ENCODE results near the gene FNIP1. TPM values are rescaled to one million over a fixed set of nuclear protein-coding genes. Genes with fewer than 3 reads are reported as not detected.
"Not testable (repeated sequence)": the region's sequence is repeated elsewhere in the genome, so short reads cannot be mapped to it uniquely, and the experiment has no call there.

Gene FNIP1
- total RNA-seq, 2 experiments from 2014 or later: 14.0 to 15.9 TPM

GRCh38 chr5:131709043-131709442 is 87.8 kb downstream of the FNIP1 start:
- Mint-ChIP-seq H3K4me3 (no peak overlapping the region), H3K4me1 (ENCODE audit: low read depth) (peaks cover 3% of the 10 kb centered on the region), H3K36me3 (peaks cover 18% of the 10 kb centered on the region), H3K27me3 (no peaks in the 10 kb centered on the region), H3K27ac (no peak overlapping the region), H3K9me3 (no peaks in the 10 kb centered on the region)
- intact Hi-C loops (cut with micrococcal nuclease): no loop called here
- ChIA-PET CTCF (interaction anchor here (0.8 to 3.7 kb wide), 2 partner anchors 120 to 354 kb away, joined by 3 to 12 read pairs; no protein-coding TSS in a partner anchor), POLR2A (no interaction called here)
- no peak for DNase-seq

- no peaks in the 10 kb centered on the region for H3K27me3 Mint-ChIP-seq
- no peak for DNase-seq
- no peaks in the 10 kb centered on the region for H3K9me3 Mint-ChIP-seq
- intact Hi-C loops (cut with micrococcal nuclease): no loop called here
- peaks cover 3% of the 10 kb centered on the region for H3K4me1 Mint-ChIP-seq (ENCODE audit: low read depth)
- peaks cover 33% of the 10 kb centered on the region for H3K36me3 Mint-ChIP-seq
- no peak overlapping the region for H3K4me3 Mint-ChIP-seq
- POLR2A ChIA-PET: no interaction called here
- no peak overlapping the region for H3K27ac Mint-ChIP-seq
- CTCF ChIA-PET: interaction anchor here (1.3 kb wide), 1 partner anchor 117 kb away, joined by 3 read pairs; no protein-coding TSS in a partner anchor
Observed at GRCh38 chr5:131706281-131706680, 90.5 kb downstream of the FNIP1 start.

- no peak overlapping the region for H3K27ac Mint-ChIP-seq
Observed at GRCh38 chr5:131694926-131695325, 101.9 kb downstream of the FNIP1 start.

GRCh38 chr5:131693894-131694293 is 102.9 kb downstream of the FNIP1 start:
- POLR2A ChIA-PET: no interaction called here
- Mint-ChIP-seq H3K27ac (no peak overlapping the region), H3K9me3 (peaks cover 9% of the 10 kb centered on the region), H3K4me1 (ENCODE audit: low read depth) (no peaks in the 10 kb centered on the region), H3K27me3 (no peaks in the 10 kb centered on the region), H3K36me3 (peaks cover 50% of the 10 kb centered on the region), H3K4me3 (no peak overlapping the region)
- intact Hi-C loops (cut with micrococcal nuclease): no loop called here
- DNase-seq: no peak
- CTCF ChIA-PET: interaction anchor here (1.1 kb wide), 1 partner anchor 104 kb away, joined by 3 read pairs; no protein-coding TSS in a partner anchor

More at GRCh38 chr5:131694926-131695325, 101.9 kb downstream of the FNIP1 start:
- Mint-ChIP-seq H3K36me3 (peaks cover 43% of the 10 kb centered on the region), H3K4me3 (no peak overlapping the region), H3K9me3 (peaks cover 9% of the 10 kb centered on the region), H3K27me3 (no peaks in the 10 kb centered on the region), H3K4me1 (ENCODE audit: low read depth) (no peaks in the 10 kb centered on the region)
- DNase-seq: no peak
- ChIA-PET POLR2A (no interaction called here), CTCF (interaction anchor here (1.1 to 1.9 kb wide), 2 partner anchors 105 to 313 kb away, joined by 3 read pairs; no protein-coding TSS in a partner anchor)
- intact Hi-C loops (cut with micrococcal nuclease): no loop called here

GRCh38 chr5:131685516-131686171 is 111.2 kb downstream of the FNIP1 start:
- CTCF ChIA-PET: no interaction called here
- Mint-ChIP-seq H3K9me3 (peaks cover 5% of the 10 kb centered on the region), H3K4me3 (no peak overlapping the region), H3K27ac (no peak overlapping the region), H3K36me3 (peaks cover 26% of the 10 kb centered on the region), H3K4me1 (ENCODE audit: low read depth) (no peaks in the 10 kb centered on the region), H3K27me3 (no peaks in the 10 kb centered on the region)
- POLR2A ChIA-PET: no interaction called here
- DNase-seq: no peak
- intact Hi-C loops (cut with micrococcal nuclease): no loop called here

GRCh38 chr5:131684595-131684994 is 112.2 kb downstream of the FNIP1 start:
- CTCF ChIA-PET: no interaction called here

GRCh38 chr5:131684051-131684450 is 112.8 kb downstream of the FNIP1 start:
- Mint-ChIP-seq H3K27ac (no peak overlapping the region), H3K9me3 (no peaks in the 10 kb centered on the region), H3K36me3 (peaks cover 17% of the 10 kb centered on the region), H3K27me3 (no peaks in the 10 kb centered on the region), H3K4me3 (no peak overlapping the region), H3K4me1 (ENCODE audit: low read depth) (no peaks in the 10 kb centered on the region)
- DNase-seq: no peak
- POLR2A ChIA-PET: no interaction called here
- intact Hi-C loops (cut with micrococcal nuclease): no loop called here
- CTCF ChIA-PET: no interaction called here

More at GRCh38 chr5:131684595-131684994, 112.2 kb downstream of the FNIP1 start:
- POLR2A ChIA-PET: no interaction called here
- peaks cover 18% of the 10 kb centered on the region for H3K36me3 Mint-ChIP-seq
- no peaks in the 10 kb centered on the region for H3K4me1 Mint-ChIP-seq (ENCODE audit: low read depth)
- H3K9me3 Mint-ChIP-seq: no peaks in the 10 kb centered on the region
- intact Hi-C loops (cut with micrococcal nuclease): no loop called here
- no peak overlapping the region for H3K27ac Mint-ChIP-seq
- no peak overlapping the region for H3K4me3 Mint-ChIP-seq
- no peaks in the 10 kb centered on the region for H3K27me3 Mint-ChIP-seq
- no peak for DNase-seq

- CTCF ChIA-PET: no interaction called here
- peaks cover 15% of the 10 kb centered on the region for H3K36me3 Mint-ChIP-seq
- H3K27me3 Mint-ChIP-seq: no peaks in the 10 kb centered on the region
- no peaks in the 10 kb centered on the region for H3K4me1 Mint-ChIP-seq (ENCODE audit: low read depth)
- DNase-seq: no peak
- H3K4me3 Mint-ChIP-seq: no peak overlapping the region
- no peak overlapping the region for H3K27ac Mint-ChIP-seq
- intact Hi-C loops (cut with micrococcal nuclease): no loop called here
- POLR2A ChIA-PET: no interaction called here
- H3K9me3 Mint-ChIP-seq: no peaks in the 10 kb centered on the region
Observed at GRCh38 chr5:131682826-131683225, 114.0 kb downstream of the FNIP1 start.

- no peak for DNase-seq
- ChIA-PET POLR2A (no interaction called here), CTCF (no interaction called here)
- Mint-ChIP-seq H3K36me3 (peaks cover 15% of the 10 kb centered on the region), H3K4me3 (no peak overlapping the region), H3K9me3 (no peaks in the 10 kb centered on the region), H3K27me3 (no peaks in the 10 kb centered on the region), H3K4me1 (ENCODE audit: low read depth) (no peaks in the 10 kb centered on the region), H3K27ac (no peak overlapping the region)
- intact Hi-C loops (cut with micrococcal nuclease): no loop called here
Observed at GRCh38 chr5:131682175-131682574, 114.6 kb downstream of the FNIP1 start.

- ChIA-PET POLR2A (no interaction called here), CTCF (no interaction called here)
- Mint-ChIP-seq H3K9me3 (no peaks in the 10 kb centered on the region), H3K4me1 (ENCODE audit: low read depth) (no peaks in the 10 kb centered on the region), H3K36me3 (peaks cover 23% of the 10 kb centered on the region), H3K27me3 (no peaks in the 10 kb centered on the region), H3K4me3 (no peak overlapping the region), H3K27ac (no peak overlapping the region)
- intact Hi-C loops (cut with micrococcal nuclease): no loop called here
- DNase-seq: no peak
Observed at GRCh38 chr5:131679911-131680310, 116.9 kb downstream of the FNIP1 start.

GRCh38 chr5:131678273-131678672 is 118.5 kb downstream of the FNIP1 start:
- H3K4me3 Mint-ChIP-seq; H3K27me3 Mint-ChIP-seq; CTCF ChIA-PET; intact Hi-C loops (cut with micrococcal nuclease); H3K27ac Mint-ChIP-seq; H3K9me3 Mint-ChIP-seq; POLR2A ChIA-PET; H3K4me1 Mint-ChIP-seq (ENCODE audit: low read depth); DNase-seq: not testable (repeated sequence)
- H3K36me3 Mint-ChIP-seq: peaks cover 27% of the 10 kb centered on the region

GRCh38 chr5:131677115-131677514 is 119.7 kb downstream of the FNIP1 start:
- Mint-ChIP-seq H3K36me3 (peaks cover 30% of the 10 kb centered on the region), H3K27ac (no peak overlapping the region), H3K9me3 (no peaks in the 10 kb centered on the region), H3K27me3 (no peaks in the 10 kb centered on the region), H3K4me1 (ENCODE audit: low read depth) (peaks cover 14% of the 10 kb centered on the region), H3K4me3 (no peak overlapping the region)
- no peak for DNase-seq
- intact Hi-C loops (cut with micrococcal nuclease): no loop called here
- ChIA-PET CTCF (no interaction called here), POLR2A (no interaction called here)

- Mint-ChIP-seq H3K9me3 (no peaks in the 10 kb centered on the region), H3K27me3 (no peaks in the 10 kb centered on the region), H3K36me3 (peaks cover 41% of the 10 kb centered on the region), H3K27ac (no peak overlapping the region), H3K4me1 (ENCODE audit: low read depth) (peaks cover 25% of the 10 kb centered on the region), H3K4me3 (no peak overlapping the region)
- ChIA-PET CTCF (no interaction called here), POLR2A (no interaction called here)
- intact Hi-C loops (cut with micrococcal nuclease): no loop called here
- no peak for DNase-seq
Observed at GRCh38 chr5:131672776-131673175, 124.0 kb downstream of the FNIP1 start.

Data from activated CD4-positive, alpha-beta memory T cell treated with anti-CD3 and anti-CD28 coated beads for 36 hours (primary cell).